Measurements from ENCODE around the gene WRAP53.

Gene WRAP53

DNA sequence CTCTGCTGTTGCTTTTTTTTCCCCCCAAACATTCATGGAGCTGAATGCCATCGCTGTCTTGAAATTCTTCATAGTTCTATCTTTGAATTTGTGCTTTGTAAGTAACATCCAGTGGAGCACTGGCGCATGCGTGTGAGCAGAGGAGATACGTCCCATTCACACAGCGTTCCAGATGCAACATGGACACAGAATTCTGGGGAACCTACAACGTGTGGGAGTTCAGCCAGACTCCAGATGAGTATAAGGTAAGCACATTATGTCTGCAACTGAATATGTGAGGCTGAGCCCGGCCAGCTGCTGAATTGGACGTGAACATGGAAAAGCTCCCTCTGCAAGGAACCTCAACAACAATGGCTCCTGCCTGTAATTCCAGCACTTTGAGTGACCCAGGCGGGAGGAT is 41.8 kb upstream of the WRAP53 start:
- TF ChIP-seq RARB (CRISPR knock-in tag; IDR thresholded peaks at IDR 0.05) (no peak), PPARA (CRISPR knock-in tag; IDR thresholded peaks at IDR 0.05; ENCODE audit: borderline replicate concordance) (no peak), ZFP30 (CRISPR knock-in tag; IDR thresholded peaks at IDR 0.05) (no peak), GLIS3 (CRISPR knock-in tag; IDR thresholded peaks at IDR 0.05) (no peak), SNAI2 (CRISPR knock-in tag; IDR thresholded peaks at IDR 0.05) (no peak), BACH2 (CRISPR knock-in tag; IDR thresholded peaks at IDR 0.05; ENCODE audit: borderline replicate concordance) (no peak), ZNF8 (CRISPR knock-in tag; IDR thresholded peaks at IDR 0.05) (no peak), TOX (CRISPR knock-in tag; IDR thresholded peaks at IDR 0.05; ENCODE audit: borderline replicate concordance) (no peak), TCF4 (CRISPR knock-in tag; IDR thresholded peaks at IDR 0.05; ENCODE audit: borderline replicate concordance) (no peak), CSDC2 (CRISPR knock-in tag; IDR thresholded peaks at IDR 0.05) (no peak), ZNF565 (CRISPR knock-in tag; conservative IDR thresholded peaks at IDR 0.05; ENCODE audit: low read depth) (no peak), ZC3H10 (CRISPR knock-in tag; IDR thresholded peaks at IDR 0.05) (no peak), ESRRG (CRISPR knock-in tag; IDR thresholded peaks at IDR 0.05) (no peak)
- TF ChIP-seq, protein P1, sequence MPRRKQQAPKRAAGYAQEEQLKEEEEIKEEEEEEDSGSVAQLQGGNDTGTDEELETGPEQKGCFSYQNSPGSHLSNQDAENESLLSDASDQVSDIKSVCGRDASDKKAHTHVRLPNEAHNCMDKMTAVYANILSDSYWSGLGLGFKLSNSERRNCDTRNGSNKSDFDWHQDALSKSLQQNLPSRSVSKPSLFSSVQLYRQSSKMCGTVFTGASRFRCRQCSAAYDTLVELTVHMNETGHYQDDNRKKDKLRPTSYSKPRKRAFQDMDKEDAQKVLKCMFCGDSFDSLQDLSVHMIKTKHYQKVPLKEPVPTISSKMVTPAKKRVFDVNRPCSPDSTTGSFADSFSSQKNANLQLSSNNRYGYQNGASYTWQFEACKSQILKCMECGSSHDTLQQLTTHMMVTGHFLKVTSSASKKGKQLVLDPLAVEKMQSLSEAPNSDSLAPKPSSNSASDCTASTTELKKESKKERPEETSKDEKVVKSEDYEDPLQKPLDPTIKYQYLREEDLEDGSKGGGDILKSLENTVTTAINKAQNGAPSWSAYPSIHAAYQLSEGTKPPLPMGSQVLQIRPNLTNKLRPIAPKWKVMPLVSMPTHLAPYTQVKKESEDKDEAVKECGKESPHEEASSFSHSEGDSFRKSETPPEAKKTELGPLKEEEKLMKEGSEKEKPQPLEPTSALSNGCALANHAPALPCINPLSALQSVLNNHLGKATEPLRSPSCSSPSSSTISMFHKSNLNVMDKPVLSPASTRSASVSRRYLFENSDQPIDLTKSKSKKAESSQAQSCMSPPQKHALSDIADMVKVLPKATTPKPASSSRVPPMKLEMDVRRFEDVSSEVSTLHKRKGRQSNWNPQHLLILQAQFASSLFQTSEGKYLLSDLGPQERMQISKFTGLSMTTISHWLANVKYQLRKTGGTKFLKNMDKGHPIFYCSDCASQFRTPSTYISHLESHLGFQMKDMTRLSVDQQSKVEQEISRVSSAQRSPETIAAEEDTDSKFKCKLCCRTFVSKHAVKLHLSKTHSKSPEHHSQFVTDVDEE (CRISPR knock-in tag; IDR thresholded peaks at IDR 0.05): no peak
- no peak for ATAC-seq

DNA sequence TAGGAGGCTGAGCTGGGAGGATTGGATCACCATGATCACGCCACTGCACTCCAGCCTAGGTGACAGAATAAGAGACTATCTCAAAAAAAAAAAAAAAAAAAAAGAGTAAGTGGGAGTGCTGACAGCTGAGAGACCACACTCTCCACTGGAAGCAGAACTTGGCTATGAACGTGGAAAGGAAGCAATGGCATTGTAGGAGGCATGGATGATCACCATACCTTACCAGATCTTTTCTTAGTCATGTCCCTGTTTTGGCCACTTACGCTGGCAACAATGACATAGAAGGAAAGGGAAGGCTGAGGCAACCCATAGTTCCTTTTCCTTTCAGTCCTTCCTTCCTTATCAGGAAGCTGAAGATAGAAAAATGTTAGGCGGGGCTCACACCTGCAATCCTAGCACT is 41.3 kb upstream of the WRAP53 start:
- ATAC-seq: no peak
- no peak for TF ChIP-seq ESRRG (CRISPR knock-in tag; IDR thresholded peaks at IDR 0.05)
- TF ChIP-seq, protein P2, sequence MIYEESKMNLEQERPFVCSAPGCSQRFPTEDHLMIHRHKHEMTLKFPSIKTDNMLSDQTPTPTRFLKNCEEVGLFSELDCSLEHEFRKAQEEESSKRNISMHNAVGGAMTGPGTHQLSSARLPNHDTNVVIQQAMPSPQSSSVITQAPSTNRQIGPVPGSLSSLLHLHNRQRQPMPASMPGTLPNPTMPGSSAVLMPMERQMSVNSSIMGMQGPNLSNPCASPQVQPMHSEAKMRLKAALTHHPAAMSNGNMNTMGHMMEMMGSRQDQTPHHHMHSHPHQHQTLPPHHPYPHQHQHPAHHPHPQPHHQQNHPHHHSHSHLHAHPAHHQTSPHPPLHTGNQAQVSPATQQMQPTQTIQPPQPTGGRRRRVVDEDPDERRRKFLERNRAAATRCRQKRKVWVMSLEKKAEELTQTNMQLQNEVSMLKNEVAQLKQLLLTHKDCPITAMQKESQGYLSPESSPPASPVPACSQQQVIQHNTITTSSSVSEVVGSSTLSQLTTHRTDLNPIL (CRISPR knock-in tag; IDR thresholded peaks at IDR 0.05; ENCODE audit: low read depth): no peak
- no peak for TF ChIP-seq TOX (CRISPR knock-in tag; IDR thresholded peaks at IDR 0.05; ENCODE audit: borderline replicate concordance)
- no peak for TF ChIP-seq ZNF8 (CRISPR knock-in tag; IDR thresholded peaks at IDR 0.05)
- TF ChIP-seq CSDC2 (CRISPR knock-in tag; IDR thresholded peaks at IDR 0.05): no peak
- no peak for TF ChIP-seq POU6F1 (CRISPR knock-in tag; IDR thresholded peaks at IDR 0.05; ENCODE audit: borderline replicate concordance, low read depth)
- no peak for TF ChIP-seq ISL1 (CRISPR knock-in tag; IDR thresholded peaks at IDR 0.05)
- no peak for TF ChIP-seq SNAI2 (CRISPR knock-in tag; IDR thresholded peaks at IDR 0.05)
- no peak for TF ChIP-seq ZNF565 (CRISPR knock-in tag; conservative IDR thresholded peaks at IDR 0.05; ENCODE audit: low read depth)
- TF ChIP-seq ARNTL (CRISPR knock-in tag; IDR thresholded peaks at IDR 0.05; ENCODE audit: borderline replicate concordance, low read depth): no peak
- no peak for TF ChIP-seq PATZ1 (CRISPR knock-in tag; IDR thresholded peaks at IDR 0.05; ENCODE audit: borderline replicate concordance)
- no peak for TF ChIP-seq CSRNP3 (CRISPR knock-in tag; IDR thresholded peaks at IDR 0.05)

GRCh38 chr17:7650509-7651096 is 37.7 kb upstream of the WRAP53 start, which contains the start of gene ATP1B2:
ATP1B2 (plus strand) TSS chr17:7650926; CDS start chr17:7651519, 593 bp downstream.
- peak; percentile 73 for ATAC-seq
- TF ChIP-seq OSR1 (CRISPR knock-in tag; IDR thresholded peaks at IDR 0.05): no peak
- TF ChIP-seq ZFP30 (CRISPR knock-in tag; IDR thresholded peaks at IDR 0.05): no peak
- no peak for TF ChIP-seq ESRRG (CRISPR knock-in tag; IDR thresholded peaks at IDR 0.05)
- no peak for TF ChIP-seq ZC3H10 (CRISPR knock-in tag; IDR thresholded peaks at IDR 0.05)
- TF ChIP-seq CSDC2 (CRISPR knock-in tag; IDR thresholded peaks at IDR 0.05): no peak
- no peak for TF ChIP-seq ISL1 (CRISPR knock-in tag; IDR thresholded peaks at IDR 0.05)
- no peak for TF ChIP-seq RARB (CRISPR knock-in tag; IDR thresholded peaks at IDR 0.05)
- no peak for TF ChIP-seq PATZ1 (CRISPR knock-in tag; IDR thresholded peaks at IDR 0.05; ENCODE audit: borderline replicate concordance)
- no peak for TF ChIP-seq TCF4 (CRISPR knock-in tag; IDR thresholded peaks at IDR 0.05; ENCODE audit: borderline replicate concordance)
